Heart right ventricle (tissue), 16 donors: ENCODE measurements around the gene PRKCE. TPM values are rescaled to one million over a fixed set of nuclear protein-coding genes. Genes with fewer than 3 reads are reported as not detected.

Experiments
- ATAC-seq, 8 donors: fragments of 200-7000 bp; cut with Tn5 transposase; one replicate each; pipeline ENCODE4 v1.9.1; 2020; ENCODE audit warnings: mild to moderate bottlenecking in 8 of 8, moderate library complexity in 8 of 8, moderate number of reproducible peaks in 1 of 8
- DNase-seq, 2 donors: peaks; one replicate each; pipeline ENCODE4 v3.0.0-alpha.2; 2020
- H3K27ac ChIP-seq, 10 donors: fragments of 200-600 bp; sonication (generic) in 2 of 10; one replicate each; pipeline versions ENCODE4 v1.5.0 to v1.8.0; 2020 to 2022; ENCODE audit warnings: mild to moderate bottlenecking in 3 of 10
- H3K27me3 ChIP-seq, 7 donors: fragments of 200-600 bp; one replicate each; pipeline ENCODE4 v1.8.0; 2021 to 2022; ENCODE audit warnings: mild to moderate bottlenecking in 2 of 7
- H3K36me3 ChIP-seq, 9 donors: fragments of 200-600 bp; sonication (generic) in 1 of 9; one replicate each; pipeline versions ENCODE4 v1.5.0 to v1.8.0; 2020 to 2022; ENCODE audit warnings: mild to moderate bottlenecking in 2 of 9
- H3K4me1 ChIP-seq, 9 donors: fragments of 200-600 bp; sonication (generic) in 1 of 9; one replicate each; pipeline versions ENCODE4 v1.5.0 to v1.8.0; 2020 to 2022; ENCODE audit warnings: mild to moderate bottlenecking in 4 of 9
- H3K4me3 ChIP-seq, 10 donors: fragments of 200-600 bp; sonication (generic) in 2 of 10; one replicate each; pipeline versions ENCODE4 v1.5.0 to v1.8.0; 2020 to 2022; ENCODE audit warnings: mild to moderate bottlenecking in 7 of 10, moderate library complexity in 2 of 10
- H3K9me3 ChIP-seq, 11 donors: fragments of 200-600 bp in 10 of 11; sonication (generic) in 2 of 11; one replicate each; pipeline versions ENCODE4 v1.5.0 to v1.8.0; 2013 to 2022; ENCODE audit warnings: mild to moderate bottlenecking in 2 of 11, control low read depth in 1 of 11, moderate library complexity in 1 of 11
- WGBS, 2 donors: extraction: QIAGEN DNeasy Blood & Tissue Kit; methylation state at CpG; one replicate each; pipeline ENCODE4 v1.1.7; 2013; ENCODE audit warnings: inconsistent platforms in 1 of 2; 5-methylcytosine and 5-hydroxymethylcytosine counted together
- intact Hi-C, 10 donors: fragments of 100-400 bp; cut with DNase I; formaldehyde crosslinking; loops; one replicate each; pipeline versions ENCODE4 v1.11.1 to v1.14.2; 2022
- polyA plus RNA-seq, 2 donors: library from polyadenylated mRNA; stranded (reverse); fragments of 200-250 nt; gene quantifications; one replicate each; pipeline ENCODE4 v1.2.3, GENCODE V29; 2013
- total RNA-seq, 10 donors: library from RNA; stranded (reverse); fragmentation: NEBNext Ultra II Directional in 3 of 10; extraction: Animal tissue kit (Norgen Biotek cat#: 25700) in 3 of 10; gene quantifications; one replicate each; pipeline versions ENCODE4 v1.2.1 to v1.2.4, GENCODE V29; 2021 to 2023
- TF ChIP-seq, protein P1 (sequence below), 9 donors: fragments of 200-600 bp; sonication (generic) in 2 of 9; IDR thresholded peaks; one replicate each; pipeline versions ENCODE4 v1.5.0 to v1.8.0; 2021 to 2022; ENCODE audit warnings: antibody characterized with exemption in 9 of 9, mild to moderate bottlenecking in 5 of 9, moderate library complexity in 1 of 9
- donor health status: Arrhythmogenic right ventricular cardiomyopathy.
- donor health status: ischemic (EF 13 %, LVEDD 7.1; RV severe dilation, severe dysfunction).
- donor health status: healthy with polysubstance abuse.
- donor health status: DM: no; HTN: yes; CAD: no.
- donor health status: DM: no; HTN: no; CAD: no.
- donor health status: ischemic (EF 25% LVEDD 6.9; RV normal size, moderate dysfunction).
- donor health status: ischemic (EF 25% LVEDD 5.7; RV mildly dilated, moderate dysfunction).
- donor health status: healthy.
- donor health status: DM: yes; HTN: yes; CAD: no.
- donor health status: Ischemic cardiomyopathy.
- donor health status: ischemic (EF 35%, LVEDD 5.7; RV mildly dilated, moderate dysfunction).
- donor health status: nonischemic (EF 11% LVEDD 7.7; RV severe dilation, severe dysfunction).
- donor health status: DM: yes; HTN: yes; CAD: no.
- donor health status: PGD.
- donor health status: ischemic (EF 29% LVEDD 5.4; RV normal size, mild dysfunction).
- donor health status: nonischemic (EF 23%, LVEDD 6.1; RV moderate dilation, normal function).

The PRKCE gene
- total and polyA plus RNA-seq, 12 donors, result 3.7 to 22.7 (median 16.7) TPM

GRCh38 chr2:45797451-45798230 is 146.2 kb downstream of the PRKCE start:
- Histone ChIP-seq H3K27me3 (no peaks in the 10 kb centered on the region), H3K4me1 (peaks cover 0 to 24% (median 16%) of the 10 kb centered on the region in 9 donors), H3K4me3 (no peak overlapping the region), H3K9me3 (no peaks in the 10 kb centered on the region), H3K27ac (no peak overlapping the region), H3K36me3 (no peaks in the 10 kb centered on the region)
- 94 to 96% methylated on average over 13 of the region's 13 CpGs for WGBS, 2 donors
- no peak for DNase-seq
- intact Hi-C loops, result loop anchor here in 1 of 10 donors (2.0 kb wide), 1 partner anchor 37 kb away; no protein-coding TSS in a partner anchor
- TF ChIP-seq, protein P1, sequence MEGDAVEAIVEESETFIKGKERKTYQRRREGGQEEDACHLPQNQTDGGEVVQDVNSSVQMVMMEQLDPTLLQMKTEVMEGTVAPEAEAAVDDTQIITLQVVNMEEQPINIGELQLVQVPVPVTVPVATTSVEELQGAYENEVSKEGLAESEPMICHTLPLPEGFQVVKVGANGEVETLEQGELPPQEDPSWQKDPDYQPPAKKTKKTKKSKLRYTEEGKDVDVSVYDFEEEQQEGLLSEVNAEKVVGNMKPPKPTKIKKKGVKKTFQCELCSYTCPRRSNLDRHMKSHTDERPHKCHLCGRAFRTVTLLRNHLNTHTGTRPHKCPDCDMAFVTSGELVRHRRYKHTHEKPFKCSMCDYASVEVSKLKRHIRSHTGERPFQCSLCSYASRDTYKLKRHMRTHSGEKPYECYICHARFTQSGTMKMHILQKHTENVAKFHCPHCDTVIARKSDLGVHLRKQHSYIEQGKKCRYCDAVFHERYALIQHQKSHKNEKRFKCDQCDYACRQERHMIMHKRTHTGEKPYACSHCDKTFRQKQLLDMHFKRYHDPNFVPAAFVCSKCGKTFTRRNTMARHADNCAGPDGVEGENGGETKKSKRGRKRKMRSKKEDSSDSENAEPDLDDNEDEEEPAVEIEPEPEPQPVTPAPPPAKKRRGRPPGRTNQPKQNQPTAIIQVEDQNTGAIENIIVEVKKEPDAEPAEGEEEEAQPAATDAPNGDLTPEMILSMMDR (IDR thresholded peaks at IDR 0.05), result no peak
- no peak for ATAC-seq

GRCh38 chr2:45799679-45800381 is 148.4 kb downstream of the PRKCE start:
- no peaks in the 10 kb centered on the region for H3K27me3 ChIP-seq
- H3K4me1 ChIP-seq, result peaks cover 0 to 6% (median 1%) of the 10 kb centered on the region in 9 donors
- no peak overlapping the region for H3K27ac ChIP-seq
- DNase-seq (no peak), ATAC-seq (no peak)
- WGBS, 2 donors, result 89 to 90% methylated on average over 5 of the region's 5 CpGs
- H3K4me3 ChIP-seq, result no peak overlapping the region
- no peaks in the 10 kb centered on the region for H3K36me3 ChIP-seq
- no peaks in the 10 kb centered on the region for H3K9me3 ChIP-seq
- TF ChIP-seq, protein P1 (IDR thresholded peaks at IDR 0.05), result no peak
- intact Hi-C loops, result no loop called here

DNA sequence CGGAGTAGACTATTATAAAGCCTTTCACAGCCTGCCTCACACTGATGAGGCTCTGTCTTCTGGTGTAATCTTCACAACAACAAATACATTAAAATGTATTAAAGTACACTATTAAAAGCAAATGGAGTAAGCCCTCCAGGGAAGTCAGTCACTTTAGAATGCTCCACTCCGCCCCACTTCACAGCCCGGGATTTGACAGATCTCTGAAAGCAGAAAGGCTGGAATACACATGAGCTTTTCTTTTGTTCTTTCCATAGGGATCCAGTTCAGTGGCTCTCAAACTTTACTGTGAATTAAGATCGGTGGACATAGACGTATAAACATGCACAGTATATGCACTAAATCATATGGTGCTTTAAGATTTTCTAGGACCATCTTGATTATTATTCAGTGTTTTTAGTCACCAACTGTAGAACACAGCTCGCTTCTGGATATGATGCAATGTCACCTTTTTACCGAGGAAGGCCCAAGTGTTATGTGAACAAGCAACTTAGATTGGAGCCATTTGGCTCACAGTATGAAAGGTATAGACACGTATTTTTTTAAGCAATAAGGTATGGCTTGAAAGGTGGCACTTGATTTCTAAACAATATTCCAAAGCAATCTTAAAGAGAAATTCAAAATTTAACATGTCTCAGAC is 151.1 kb downstream of the PRKCE start:
- Histone ChIP-seq H3K27ac (no peak overlapping the region), H3K9me3 (no peaks in the 10 kb centered on the region), H3K4me3 (no peak overlapping the region), H3K4me1 (no peaks in the 10 kb centered on the region), H3K36me3 (no peaks in the 10 kb centered on the region), H3K27me3 (no peaks in the 10 kb centered on the region)
- TF ChIP-seq, protein P1 (IDR thresholded peaks at IDR 0.05), result no peak
- intact Hi-C loops, result no loop called here
- ATAC-seq, result no peak
- 95% methylated on average over 8 of the region's 8 CpGs for WGBS, 2 donors
- no peak for DNase-seq

GRCh38 chr2:45804987-45805755 is 153.7 kb downstream of the PRKCE start:
- ATAC-seq, result no peak
- intact Hi-C loops, result no loop called here

More at GRCh38 chr2:45804987-45805755, 153.7 kb downstream of the PRKCE start:
- H3K27ac ChIP-seq, result no peak overlapping the region
- H3K36me3 ChIP-seq, result no peaks in the 10 kb centered on the region
- no peak overlapping the region for H3K4me3 ChIP-seq
- H3K27me3 ChIP-seq, result no peaks in the 10 kb centered on the region
- WGBS, 2 donors, result 98 to 99% methylated on average over 6 of the region's 6 CpGs
- peaks cover 0 to 6% (median 0%) of the 10 kb centered on the region in 9 donors for H3K4me1 ChIP-seq
- DNase-seq, result no peak
- TF ChIP-seq, protein P1 (IDR thresholded peaks at IDR 0.05), result no peak
- no peaks in the 10 kb centered on the region for H3K9me3 ChIP-seq
